ENCODE results near the gene MRM2.
"Not testable (repeated sequence)": the region's sequence is repeated elsewhere in the genome, so short reads cannot be mapped to it uniquely, and the experiment has no call there.

Gene MRM2

DNA sequence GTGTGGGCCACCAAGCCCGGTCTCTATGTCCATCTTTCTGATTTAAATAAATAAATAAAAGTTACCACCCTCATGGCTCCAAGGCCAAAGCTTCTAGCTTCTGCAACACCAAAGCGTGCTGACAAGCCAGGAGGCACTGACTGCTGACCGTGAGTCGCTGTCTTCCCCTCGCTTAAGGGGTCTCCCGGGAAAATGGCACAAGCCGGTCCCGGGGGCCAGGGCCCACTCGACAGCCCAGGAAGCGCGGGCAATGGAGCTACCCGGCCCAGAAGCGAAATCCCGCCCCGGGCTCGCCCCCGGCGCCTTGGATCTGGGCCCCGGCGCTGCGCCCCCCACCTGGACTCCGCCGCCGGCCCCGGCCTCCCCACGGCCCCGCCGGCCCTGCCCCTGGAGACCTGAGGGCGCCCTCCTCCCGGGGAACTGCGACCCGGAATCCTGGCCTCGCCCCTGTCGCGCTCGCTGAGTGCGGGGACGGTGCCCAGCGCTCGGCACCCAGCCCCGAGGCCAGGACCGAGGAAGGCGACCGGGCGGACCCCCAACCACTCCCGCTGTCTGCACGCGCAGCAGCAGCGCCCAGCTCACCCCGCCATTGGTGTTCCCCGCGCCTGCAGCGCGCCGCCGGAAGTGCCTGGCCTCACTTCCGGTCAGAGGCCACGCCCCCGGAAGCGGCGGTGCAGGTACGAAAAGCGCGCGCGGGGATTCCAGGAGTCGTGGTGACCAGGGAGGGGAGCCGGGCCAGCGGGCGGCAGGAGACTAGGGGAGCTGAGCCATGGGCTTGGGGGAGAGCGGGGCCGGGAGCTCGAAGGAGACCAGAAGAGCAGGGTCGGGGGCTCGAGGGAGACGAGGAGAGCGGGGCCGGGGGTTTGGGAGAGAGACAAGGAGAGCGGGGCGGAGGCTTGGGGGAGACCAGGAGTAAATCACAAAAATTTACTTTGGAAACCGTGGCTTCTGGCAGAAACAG lies at the start of gene MRM2, which contains the start of gene NUDT1:
MRM2 (minus strand) TSS at position 626 of the 961 bp plus-strand sequence; CDS start at position 590, 36 bp downstream.
NUDT1 (plus strand) TSS at position 647 of the 961 bp plus-strand sequence. CDS start 2,349 bp downstream, outside the sequence.
- DNase-seq (ENCODE audit: low spot score), result peak; percentile 92

DNA sequence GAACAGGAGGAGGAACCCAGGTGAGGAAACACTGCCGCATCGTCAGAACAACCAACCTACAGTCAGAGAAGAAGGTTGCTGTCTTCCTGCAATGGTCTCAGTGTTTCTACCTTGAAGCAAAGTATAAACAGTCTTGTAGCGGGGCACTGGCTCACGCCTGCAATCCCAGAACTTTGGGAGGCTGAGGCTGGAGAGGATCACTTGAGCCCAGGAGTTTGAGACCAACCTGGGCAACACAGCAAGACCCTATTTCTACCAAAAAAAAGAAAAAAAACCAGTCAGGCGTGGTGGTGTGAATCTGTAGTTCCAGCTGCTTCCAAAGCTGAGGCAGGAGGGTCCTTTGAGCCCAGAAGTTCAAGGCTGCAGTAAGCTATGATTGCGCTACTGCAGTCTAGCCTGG lies 48.9 kb upstream of the MRM2 start:
- DNase-seq (ENCODE audit: low spot score), result no peak

DNA sequence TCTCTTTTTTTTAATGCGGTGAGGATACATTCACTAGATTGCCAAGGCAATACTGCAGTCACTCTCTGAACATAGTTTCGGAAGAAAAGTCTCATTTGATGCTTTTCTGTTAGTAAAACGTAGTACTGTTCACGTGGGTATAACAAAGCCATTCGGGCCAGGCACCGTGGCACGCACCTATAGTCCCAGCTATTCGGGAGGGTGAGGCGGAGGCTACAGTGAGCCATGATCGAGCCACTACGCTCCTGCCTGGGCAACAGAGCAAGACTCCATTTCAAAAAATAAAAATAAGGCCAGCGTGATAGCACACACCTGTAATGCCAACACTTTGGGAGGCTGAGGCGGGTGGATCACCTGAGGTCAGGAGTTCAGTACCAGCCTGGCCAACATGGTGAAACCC lies 47.6 kb upstream of the MRM2 start:
- no peak for DNase-seq (ENCODE audit: low spot score)

DNA sequence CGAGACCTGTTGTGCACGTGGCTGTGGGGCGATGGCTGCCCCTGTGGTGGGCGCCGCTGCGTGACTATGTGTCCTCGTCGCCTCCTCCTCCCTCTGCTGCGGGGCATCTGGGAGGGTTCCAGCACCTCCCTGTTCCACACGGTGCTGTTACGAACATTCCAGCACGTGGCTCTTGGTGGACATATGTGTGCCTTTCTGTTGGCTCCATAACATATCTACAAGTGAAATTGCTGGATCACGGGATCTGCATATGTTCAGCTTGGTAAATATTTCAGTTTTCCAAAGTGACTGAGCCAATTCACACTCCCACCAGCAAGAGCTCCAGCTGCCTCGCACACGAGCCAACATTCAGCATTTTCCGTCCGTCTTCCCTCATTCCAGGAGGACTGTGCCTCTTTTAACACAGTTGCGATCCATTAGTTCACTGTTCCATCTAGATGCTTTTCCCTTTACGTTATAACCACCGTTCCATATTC lies 47.1 kb upstream of the MRM2 start:
- DNase-seq (ENCODE audit: low spot score), result no peak

DNA sequence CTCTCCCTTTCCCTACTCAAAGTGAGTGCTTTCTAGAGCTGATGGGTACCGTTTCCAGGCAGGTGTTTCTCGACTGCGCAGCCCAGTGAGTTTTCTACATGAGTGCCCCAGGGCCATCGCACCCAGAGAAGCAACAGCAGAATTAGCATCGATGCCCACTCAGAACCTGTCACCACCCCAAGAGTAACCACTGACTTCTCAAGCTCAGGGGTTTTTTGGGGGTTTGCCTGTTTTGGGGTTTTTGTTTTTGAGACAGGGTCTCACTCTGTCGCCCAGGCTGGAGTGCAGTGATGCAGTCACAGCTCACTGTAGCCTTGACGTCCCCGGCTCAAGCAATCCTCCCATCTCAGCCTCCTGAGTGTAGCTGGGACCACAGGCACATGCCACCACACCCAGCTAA lies 46.5 kb upstream of the MRM2 start:
- no peak for DNase-seq (ENCODE audit: low spot score)

DNA sequence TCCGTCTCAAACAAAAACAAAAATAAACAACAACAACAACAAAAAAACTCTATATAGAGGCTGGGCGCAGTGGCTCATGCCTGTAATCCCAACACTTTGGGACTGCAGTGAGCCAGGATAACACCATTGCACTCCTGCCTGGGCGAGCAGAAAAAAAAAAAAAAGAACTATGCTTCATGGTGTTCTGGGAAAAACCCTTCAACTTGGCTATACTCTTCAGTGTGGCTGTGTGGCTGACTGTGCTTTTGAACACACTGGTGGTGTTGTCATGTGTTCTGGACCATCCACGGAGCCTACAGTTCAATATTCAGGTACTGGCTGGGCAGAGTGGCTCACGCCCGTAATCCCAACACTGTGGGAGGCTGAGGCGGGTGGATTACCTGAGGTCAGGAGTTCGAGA lies 45.7 kb upstream of the MRM2 start:
- DNase-seq (ENCODE audit: low spot score), result no peak

DNA sequence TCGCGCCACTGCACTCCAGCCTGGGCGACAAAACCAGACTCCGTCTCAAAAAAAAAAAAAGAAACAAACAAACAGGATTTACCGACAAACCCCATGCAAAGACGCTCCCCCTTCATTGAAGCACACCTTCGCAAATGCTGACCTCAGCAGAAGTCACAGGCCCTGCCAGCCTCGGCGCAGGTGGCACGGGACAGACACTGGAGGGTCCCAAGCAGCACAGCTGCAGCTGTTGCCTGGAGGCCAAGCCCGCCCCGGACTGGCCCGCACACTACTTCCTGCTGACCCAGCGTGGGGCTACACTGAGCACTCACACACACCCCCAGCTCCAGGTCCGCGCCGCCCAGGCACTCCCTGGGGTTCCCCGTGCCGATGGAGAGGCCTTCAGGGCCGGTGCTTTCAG lies 41.1 kb upstream of the MRM2 start:
- DNase-seq (ENCODE audit: low spot score), result peak; percentile 2

DNA sequence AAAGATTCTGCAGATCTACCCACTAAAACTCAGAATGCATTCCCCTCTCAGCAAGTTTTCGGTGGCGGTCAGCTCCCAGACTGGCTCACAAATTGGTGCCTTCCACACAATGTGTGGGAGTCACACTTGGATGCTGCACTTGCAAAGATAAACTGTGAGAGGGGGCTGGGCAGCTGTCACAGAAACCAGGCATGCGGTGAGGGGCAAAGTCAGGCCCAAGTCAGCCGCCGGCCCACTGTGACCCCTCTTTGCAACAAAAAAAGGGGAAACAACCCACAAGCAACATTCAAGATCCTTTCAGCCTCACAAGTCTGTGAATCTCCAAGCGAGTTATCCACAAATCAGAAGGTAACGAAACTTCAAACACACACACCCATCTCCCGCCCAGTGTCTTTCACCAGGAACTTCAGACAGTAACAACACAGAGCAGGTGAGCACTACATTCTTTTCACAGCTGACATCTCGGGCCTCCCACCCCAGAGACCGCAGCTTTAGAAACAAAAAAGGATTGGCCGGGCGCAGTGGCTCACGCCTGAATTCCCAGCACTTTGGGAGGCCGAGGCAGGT lies 40.3 kb upstream of the MRM2 start:
- peak; percentile 34 for DNase-seq (ENCODE audit: low spot score)

DNA sequence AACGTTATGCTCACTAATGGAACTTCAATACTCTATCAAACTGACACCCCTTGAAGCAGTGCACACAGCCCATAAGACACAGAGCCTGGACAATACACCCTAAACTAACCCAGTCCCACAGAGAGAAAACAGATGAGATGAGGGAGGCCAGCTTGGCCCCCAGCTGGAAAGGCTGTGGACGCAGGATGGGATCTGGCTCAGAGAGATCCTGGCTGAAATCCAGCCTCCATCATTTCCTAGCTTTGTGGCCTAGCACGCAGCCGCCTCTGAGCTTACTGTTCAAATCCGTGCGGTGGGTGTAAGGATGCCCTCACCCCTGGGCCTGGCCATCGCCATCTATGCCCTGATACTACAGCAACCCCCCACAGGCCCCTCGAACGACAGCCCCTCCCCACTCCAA lies 39.5 kb upstream of the MRM2 start:
- peak; percentile 73 for DNase-seq (ENCODE audit: low spot score)

DNA sequence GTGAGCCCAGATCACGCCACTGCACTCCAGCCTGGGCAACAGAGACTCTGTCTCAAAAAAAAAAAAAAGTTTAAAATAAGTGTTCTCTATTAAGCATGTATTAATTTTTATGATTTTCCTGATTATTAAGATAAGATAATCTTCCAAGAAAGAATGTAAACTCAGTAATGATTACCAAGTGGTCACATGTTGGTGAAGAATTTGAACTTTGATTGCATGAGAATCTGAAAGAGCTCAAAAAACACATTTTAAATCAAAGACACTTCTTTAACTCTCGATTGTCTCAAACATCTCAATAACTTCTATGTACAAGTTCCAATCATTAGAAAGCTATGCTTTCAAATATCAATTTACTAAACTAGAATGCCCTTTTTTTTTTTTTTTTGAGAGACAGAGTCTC lies 38.4 kb upstream of the MRM2 start:
- peak; percentile 6 for DNase-seq (ENCODE audit: low spot score)

DNA sequence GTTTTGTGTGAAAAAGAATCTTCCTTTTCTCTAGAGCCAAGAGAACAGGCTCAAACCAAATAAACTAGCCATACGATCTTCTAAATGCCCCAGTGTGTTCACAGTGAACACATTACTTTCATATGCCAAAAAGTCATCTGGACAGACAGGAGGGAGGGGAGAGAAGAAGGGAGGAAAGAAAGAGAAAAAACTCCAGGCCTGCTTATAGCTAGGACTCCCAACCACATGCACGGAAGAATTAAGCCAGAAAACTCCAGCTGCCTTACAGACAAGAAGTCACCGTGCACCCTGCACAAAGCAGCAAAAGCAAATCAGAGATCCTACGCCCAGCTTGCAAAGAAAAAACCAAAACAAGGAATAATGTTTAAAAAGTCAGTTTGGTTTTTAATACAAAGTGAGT lies 37.9 kb upstream of the MRM2 start:
- no peak for DNase-seq (ENCODE audit: low spot score)

DNA sequence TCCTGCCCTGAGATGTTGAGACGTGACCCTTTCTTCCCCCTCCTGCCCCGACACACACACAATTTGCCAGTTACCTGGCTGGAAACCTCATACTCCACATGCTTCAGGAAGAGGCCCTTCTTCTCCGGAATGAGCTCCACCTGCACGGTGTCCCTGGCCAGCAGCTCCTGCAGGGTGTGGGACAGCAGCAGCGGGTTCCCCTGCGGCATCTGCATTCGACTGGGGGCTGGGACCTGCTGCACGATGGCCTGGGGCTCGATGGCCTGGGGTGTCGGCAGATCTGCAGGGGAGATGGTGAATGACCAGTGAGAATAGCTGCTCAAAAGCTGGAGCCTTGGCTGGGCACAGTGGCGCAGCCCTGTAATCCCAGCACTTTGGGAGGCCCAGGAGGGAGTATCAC lies 36.0 kb upstream of the MRM2 start:
- peak; percentile 2 for DNase-seq (ENCODE audit: low spot score)

DNA sequence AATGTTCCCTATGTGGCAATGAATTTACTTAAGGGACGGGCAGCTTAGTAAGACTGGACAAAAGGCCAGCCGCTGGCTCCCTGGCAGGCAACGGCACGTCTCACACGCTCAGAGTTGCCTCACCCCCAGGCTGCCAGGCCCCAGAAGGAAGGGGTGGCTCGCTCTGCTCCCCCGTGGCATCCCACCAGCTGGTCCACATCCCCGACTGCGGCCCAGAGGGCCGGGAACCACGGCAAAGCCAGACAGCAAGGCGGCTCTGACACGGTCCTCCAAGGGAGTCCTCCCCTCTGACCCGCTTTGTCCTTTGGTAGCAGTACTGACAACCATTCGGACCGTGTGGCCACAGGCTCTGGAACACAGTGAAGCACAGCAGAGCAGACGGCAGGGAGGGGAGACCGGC lies 34.1 kb upstream of the MRM2 start:
- DNase-seq (ENCODE audit: low spot score), result peak; percentile 2

DNA sequence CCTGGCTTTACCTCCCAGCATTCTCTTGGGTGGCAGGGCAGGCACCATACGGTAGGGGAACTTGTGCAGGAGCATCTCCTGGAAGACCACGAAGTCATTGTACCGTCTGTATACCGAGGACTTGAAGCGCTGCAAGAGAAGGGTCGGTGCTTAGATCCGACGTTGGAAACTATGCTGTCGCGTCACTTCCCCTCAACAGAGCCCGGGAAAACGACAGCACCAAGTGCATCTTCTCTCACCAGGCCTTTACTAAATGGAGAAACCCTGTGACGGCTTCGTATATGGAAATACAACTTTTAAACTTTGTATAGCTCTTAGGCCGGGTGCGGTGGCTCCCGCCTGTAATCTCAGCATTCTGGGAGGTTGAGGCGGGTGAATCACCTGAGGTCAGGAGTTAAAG lies 33.1 kb upstream of the MRM2 start:
- no peak for DNase-seq (ENCODE audit: low spot score)

DNA sequence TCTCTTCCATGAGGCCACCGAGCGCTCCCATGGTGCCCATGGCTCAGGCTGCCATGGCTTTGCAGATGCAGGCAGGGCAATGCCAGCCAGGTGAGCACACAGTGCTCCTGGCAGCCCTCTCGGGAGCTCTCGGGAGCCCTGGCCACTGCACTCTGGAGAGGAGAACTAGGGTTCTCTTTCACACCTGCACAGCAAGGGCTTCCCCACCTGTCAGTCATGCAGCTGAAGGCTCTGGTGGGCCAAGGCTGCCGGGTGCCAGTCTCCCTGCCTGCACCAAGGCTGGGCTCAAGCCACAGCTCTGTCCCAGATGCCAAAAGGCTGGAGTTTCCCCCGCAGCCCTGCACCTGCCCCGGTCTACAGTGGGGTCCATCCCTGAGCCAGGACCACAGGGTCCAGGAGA lies 32.7 kb upstream of the MRM2 start:
- DNase-seq (ENCODE audit: low spot score), result no peak

DNA sequence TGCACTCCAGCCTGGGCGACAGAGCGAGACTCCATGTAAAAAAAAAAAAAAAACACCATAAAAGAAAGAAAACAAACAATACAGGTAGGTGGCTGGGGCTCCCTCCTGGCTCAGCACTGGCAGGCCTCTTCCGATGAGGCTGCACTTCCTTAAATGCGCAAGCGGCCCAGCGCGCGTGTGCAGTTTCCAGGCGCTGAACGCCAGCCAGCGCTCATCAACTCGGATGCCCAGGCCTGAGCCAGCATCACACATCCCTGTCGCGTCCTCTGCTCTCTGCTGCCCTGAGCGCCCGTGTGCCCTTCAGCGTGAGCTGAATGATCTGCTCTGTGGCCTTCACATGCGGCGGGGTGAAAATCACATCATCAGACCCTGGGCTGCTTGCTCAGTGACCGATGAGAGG lies 31.9 kb upstream of the MRM2 start:
- DNase-seq (ENCODE audit: low spot score), result no peak

DNA sequence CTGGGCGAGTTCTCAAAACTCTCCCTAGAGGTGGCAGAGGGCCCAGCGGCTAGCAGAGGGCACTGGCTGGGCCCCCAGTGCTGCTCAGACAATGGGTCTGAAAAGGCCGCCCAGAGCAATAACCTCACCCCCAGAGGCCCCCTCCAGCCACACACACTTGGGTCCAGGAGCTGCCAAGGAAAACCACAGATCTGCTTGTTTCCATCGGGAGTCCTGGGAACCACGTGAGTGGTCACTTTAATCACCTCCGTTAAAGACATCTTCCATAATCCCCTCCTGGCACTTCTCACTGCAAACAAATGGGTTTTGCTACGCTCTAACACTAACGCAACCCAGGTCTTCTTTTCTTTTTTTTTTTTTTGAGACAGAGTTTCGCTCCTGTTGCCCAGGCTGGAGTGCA lies 30.0 kb upstream of the MRM2 start:
- DNase-seq (ENCODE audit: low spot score), result no peak

DNA sequence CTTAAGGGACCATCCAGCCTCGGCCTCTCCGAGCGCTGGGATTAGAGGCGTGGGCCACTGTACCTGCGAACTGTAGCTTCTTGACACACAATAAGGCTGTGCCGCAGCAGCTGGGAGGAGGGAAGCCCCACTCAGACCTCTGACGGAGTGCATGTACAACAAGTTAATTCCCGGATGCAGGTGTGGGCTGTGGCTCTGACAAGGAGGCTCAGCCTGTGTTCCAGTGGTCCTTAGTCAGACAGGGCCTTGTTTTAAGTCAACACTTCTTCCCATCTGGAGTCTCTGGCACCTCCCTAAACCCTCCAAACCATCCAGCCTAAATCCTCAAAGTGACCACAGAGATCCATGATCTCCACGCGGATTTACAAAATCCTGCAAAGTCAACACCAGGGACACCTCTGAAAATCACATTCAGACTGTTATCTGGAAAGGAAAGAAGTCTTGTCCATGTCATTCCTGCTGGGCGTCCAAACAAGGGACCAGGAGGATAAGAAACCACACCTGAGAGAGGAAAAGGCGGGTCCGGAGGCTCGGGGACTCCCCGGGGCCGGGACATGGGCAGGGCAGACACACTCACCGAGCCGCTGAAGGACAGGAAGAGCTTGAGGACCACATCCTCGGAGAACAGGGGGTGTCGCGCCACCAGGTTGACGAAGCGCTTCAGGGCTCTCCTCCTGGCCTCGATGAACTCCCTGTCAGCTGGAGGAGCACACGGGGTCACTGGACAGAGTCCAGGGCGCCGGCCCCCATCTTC lies 29.4 kb upstream of the MRM2 start:
- no peak for DNase-seq (ENCODE audit: low spot score)

DNA sequence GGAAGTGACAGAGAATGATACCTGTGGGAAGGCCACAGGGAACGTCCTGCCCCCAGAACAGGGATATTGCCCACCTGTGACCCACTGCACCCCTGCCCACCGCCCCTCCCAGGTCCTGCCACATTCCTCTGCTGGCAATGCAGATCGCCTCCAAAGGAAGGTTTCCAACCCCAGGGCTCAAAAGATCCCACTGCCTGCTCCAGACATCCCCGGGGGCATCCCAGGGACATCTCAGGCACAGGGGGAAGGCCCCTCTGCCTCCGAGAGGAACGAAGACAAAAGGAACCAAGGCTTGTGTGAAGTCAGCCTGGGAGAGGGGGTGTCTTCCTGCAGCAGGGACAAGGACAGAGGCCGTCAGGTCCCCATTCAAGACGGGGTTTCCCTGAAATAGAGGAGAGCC lies 28.5 kb upstream of the MRM2 start:
- DNase-seq (ENCODE audit: low spot score), result no peak

DNA sequence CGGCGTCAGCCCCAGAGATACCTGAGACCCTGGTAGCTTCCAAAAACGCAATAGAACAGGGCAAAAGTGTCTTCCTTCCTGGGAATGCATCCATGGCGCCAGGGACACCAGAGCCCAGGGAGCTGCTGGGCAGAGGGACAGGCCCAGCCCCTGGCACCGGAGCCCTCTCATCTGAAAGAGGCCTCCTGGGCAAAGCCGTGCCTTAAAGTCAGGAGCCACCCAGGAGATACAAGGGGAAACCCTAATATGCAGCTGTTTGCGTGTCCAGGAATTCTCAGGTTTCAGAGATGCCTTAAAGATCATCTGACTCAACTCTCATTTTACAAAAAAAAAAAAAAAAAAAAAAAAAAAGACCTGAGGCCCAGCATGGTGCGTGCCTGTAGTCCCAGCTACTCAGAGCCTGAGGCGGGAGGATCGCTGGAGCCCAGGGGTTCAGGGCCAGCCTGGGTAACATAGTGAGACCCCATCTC lies 28.0 kb upstream of the MRM2 start:
- no peak for DNase-seq (ENCODE audit: low spot score)

DNA sequence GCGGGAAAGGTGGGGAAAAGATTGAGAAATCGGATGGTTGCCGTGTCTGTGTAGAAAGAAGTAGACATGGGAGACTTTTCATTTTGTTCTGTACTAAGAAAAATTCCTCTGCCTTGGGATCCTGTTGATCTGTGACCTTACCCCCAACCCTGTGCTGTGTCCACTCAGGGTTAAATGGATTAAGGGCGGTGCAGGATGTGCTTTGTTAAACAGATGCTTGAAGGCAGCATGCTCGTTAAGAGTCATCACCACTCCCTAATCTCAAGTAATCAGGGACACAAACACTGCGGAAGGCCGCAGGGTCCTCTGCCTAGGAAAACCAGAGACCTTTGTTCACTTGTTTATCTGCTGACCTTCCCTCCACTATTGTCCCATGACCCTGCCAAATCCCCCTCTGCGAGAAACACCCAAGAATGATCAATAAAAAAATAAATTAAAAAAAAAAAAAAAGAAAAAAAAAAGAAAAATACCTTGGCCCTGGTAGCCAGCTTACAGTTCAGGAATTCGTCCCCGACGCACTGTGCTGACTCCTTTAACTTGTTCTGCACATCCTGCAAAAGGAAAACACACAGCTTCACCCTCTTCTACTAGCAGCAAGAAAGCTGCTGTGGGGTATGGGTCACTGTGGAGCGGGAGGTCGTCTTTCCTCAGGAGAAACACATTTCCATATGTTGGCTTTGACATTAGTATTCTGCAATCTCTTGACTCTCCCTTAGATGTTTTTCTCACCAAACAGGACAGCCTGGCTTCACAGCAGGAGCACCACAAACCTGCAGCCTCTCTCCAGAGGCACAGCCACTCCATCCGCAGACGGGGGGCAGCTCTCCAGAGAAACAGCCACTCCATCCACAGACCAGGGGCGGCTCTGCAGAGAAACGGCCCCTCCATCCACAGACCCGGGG lies 27.3 kb upstream of the MRM2 start:
- DNase-seq (ENCODE audit: low spot score), result not testable (repeated sequence)

Data from AG08396 (cell line).